IPS-NIHi7 (cell line): ENCODE measurements around the gene COL25A1.
A peak's percentile ranks its signal among the peaks of the same experiment; 100 is the strongest.
"Not testable (repeated sequence)": the region's sequence is repeated elsewhere in the genome, so short reads cannot be mapped to it uniquely, and the experiment has no call there.

Experiments used
- DNase-seq: peaks from one replicate; pipeline ENCODE4 v3.0.0; 2012; ENCODE audit warnings: mixed read lengths; ENCODE audit errors: extremely low spot score

The COL25A1 gene

DNA sequence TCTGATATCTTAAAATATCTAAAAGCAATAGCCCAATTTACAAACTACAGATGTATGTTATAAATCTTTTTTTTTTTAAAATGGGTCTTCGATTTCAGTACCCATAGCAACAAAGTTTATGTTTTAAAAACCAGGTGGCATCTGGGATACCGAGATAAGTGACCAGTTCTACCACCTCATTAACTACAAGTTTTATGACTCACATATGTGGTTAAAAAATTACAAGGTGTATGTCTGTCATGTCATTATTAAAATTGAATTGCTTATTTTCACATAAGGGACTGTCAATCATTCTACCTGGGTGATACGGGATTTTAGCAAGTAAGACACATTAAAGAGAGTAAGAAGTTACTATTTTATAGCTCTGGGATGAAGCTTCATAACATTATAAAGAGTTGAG is 347.6 kb downstream of the COL25A1 start:
- no peak for DNase-seq

DNA sequence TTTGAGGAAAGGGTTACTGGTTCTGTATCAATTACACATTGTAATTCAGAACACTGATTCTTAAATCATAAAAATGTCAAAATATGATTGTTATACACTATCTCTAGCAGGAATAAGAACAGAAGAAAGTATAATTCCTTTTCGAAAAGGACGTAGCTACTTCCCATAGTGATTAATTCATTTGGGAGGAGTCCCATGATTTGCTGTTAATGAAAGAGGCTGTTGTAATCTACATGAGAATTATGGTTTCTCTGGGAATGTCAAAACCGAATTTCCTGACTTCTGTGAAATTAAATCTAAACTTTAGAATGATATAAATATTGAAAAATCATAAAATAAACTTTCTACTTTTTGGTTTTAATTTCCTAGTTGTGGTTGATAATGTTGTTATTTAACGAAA is 348.5 kb downstream of the COL25A1 start:
- DNase-seq: no peak

DNA sequence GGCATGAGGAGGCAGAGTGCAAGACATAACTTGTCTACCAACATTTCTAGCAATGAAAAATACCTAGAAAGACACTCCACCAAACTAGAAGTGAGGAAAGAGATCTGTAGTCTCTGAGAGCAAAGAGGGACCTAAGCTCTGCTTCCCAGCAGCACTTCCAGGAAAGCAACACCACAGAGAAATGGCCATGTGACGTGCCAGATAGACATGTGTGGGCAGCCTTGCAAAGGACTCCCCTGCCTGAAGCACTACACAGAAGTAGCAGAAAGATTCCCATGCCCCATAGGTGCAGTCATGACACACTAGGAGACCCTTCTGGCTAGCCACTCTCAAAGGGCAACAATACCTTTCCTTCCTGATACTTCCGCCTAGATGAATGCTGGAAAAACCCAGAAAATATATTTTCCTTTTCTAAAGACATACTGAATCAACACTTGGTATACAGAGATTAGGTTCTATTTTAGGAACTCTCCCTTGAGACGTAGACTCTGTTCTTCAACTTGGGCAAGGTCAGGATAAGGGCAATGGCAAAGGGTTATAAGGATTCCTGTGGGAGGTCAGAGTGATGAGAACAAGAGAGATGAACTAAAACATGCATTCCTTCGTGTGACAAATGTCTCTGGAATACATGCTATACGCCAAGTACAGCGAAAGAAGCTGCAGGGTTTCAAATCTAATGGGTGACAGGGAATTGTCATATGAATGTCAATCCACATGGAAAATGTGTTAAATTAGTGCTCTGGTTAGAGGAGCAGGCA is 352.1 kb downstream of the COL25A1 start:
- no peak for DNase-seq

DNA sequence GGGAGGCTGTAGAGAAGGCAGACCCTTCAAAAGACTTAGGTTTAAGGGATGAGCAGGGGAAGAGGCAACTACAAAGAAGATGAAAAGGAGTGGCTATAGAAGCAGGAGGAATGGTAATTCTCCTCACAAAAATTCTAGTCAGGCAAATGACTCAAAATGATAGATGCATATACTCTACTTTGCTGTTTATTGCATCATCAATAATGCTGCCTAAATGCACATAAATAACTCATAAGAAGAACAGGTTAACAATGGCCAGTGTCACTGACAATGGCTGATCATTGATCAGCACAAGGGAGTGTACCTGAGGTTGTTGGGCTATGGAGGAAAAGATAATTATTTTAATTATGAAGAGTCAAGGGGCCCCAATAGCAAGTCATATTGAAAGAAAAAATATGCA is 354.9 kb downstream of the COL25A1 start:
- no peak for DNase-seq

DNA sequence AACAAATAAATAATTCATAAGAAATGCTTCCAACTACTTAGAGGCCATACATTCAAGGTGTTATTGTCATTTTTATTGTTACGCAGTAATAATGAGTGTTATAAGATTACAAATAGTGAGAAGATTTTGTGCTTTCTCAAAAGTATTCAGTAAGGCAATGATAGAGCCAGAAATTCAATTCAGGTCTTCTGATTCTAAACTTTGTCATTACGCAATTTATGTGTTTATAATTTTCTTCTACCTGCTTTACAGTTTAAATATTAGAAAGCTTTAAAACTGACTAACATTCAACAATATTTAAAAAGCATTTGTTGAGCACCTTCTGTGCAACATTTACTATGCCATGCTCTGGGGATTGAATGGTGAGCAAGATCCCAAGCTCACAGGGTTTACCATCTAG is 356.2 kb downstream of the COL25A1 start:
- DNase-seq: no peak

DNA sequence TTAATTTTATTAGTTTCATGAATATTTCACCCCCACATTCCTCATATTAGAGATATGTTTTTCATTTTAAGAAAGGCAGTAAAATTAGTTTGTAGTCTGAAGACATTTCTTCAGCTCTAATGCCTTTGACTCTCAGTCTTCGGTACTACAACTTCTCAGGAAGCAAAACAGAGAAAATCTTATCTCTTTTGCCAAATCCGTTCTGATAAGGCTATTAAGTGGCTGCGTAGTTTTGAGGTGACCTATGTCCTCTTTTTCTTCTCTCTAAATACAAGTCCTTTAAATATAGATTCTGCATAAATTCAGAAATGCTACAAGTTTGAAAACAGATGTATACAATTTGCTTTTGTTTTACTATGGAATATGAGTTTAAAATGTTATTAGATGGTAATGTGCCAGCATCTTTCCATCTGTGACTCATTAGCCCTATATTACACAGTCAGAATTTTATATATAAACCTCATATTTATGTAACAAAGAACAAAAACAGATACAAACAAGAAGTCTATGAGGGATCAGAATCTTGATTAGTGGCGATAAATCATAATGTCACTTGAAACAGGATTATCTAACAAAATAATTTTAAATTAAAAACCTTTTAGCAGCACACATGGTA is 358.4 kb downstream of the COL25A1 start:
- DNase-seq: no peak

DNA sequence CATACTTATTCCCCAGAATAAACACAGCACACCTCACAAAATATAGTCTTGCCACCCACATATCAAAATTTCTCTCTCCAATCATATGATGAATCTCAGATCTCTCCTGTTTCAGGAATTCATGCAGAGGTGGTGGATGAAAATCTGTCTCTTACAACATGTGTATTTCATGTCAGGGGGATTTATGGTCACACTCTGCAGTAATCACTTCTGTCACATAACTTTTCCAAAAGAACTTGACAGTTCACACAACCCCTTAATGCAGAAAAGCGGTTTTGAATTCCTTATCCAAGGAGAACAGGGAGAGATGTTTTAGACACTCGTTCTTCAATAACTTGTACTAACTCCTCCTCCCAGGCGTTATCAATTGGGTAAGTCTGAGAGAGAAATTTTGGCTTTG is 359.1 kb downstream of the COL25A1 start:
- no peak for DNase-seq

DNA sequence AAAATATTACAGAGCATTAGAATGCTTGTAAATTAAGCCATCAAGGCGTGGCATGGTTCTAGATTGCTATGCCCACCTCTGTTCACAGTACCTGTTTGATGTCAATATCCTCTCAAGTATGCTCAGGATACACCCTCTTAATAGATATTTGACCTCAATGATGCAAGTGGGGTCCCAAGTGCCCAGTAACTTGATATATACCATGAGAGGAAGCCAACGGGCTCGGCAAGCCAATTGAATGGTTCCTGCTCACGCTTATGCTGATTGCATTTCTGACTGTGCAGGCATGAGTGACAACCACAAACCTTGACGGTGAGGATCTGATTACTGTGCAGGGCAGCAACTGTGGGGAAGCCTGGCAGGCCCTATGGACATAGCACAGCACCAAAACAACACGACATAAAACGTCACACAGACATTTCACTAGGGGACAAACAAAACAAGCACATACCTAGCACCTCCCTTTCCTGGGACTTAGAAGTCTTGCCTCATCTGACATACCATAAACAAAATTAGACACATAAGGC is 360.5 kb downstream of the COL25A1 start:
- no peak for DNase-seq

DNA sequence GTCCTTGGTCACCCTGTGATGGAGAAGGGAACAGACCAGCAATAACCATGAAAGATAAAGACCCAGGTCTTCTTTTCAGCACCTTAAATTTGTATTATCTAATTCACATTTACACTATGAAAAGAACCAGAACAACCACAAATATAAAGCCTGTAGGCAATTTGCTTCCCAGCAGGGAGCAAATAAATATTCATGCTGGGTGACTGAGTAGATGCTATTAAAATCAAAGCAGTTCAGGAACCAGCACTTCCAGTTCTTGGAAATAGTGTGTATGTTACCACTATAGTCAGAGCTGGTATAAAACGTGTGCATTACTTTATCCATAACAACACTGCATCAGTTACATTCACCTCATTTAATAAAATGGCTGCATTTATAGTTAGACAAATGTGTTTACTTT is 361.8 kb downstream of the COL25A1 start:
- no peak for DNase-seq

DNA sequence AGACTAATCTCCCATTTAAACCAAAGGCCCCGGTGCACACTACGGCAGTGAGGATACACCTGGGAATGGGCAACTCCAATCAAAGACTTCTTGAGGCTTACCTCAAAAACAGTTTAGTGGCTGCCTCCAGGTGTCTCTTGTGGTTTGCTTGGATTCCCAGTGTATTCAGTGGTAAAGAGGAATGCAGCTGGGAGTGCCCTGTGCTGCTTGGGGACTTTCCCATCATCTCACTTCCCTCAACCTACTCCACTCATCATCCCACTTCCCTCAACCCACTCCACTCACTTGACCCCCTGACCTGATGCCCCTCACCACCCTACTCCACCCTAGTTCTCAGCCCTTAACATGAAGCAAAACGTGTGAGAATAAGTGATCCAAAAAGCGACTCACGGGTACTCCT is 362.3 kb downstream of the COL25A1 start:
- DNase-seq: peak; percentile 16

DNA sequence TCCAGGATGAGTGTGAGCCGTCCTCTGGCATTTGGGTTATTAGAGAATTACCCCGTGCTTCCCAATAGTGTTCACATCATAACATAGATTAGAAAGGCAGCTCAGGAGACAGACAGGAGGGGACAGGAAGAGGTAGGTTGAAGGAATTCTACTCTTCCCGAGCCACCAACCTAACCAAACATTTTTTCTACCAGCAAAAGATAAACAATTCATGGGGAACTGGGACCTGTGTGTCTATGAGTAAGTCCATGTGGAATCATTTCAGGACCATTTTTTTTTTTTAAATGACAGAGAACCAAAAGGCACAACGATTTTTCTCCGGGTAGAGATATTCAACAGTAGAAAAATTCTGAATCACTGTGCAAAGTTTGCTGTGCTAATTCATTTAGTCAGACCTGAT is 365.4 kb downstream of the COL25A1 start:
- no peak for DNase-seq

DNA sequence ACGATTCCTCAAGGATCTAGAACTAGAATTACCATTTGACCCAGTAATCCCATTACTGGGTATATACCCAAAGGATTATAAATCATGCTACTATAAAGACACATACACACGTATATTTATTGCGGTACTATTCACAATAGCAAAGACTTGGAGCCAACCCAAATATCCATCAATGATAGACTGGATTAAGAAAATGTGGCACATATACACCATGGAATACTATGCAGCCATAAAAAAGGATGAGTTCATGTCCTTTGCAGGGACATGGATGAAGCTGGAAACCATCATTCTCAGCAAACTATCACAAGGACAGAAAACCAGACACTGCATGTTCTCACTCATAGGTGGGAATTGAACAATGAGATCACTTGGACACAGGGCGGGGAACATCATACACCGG is 368.5 kb downstream of the COL25A1 start:
- DNase-seq: not testable (repeated sequence)

DNA sequence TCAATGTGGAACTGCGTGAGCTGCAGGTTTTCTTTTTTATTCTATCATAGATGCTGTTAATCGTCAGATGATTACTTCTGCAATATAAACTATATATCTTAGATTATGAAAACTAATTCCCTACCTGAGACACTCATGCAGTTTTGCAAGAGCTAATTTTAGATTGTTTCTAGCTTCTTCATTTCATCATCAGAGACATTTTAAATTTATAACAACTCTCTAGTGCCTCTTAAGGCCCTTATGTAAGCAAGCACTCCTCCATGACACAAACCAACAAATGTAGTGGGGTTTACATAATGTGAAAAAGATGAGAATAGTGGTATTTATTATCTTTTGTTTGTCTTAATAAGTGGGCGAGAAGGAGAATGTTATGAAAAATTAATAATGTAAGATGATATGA is 369.4 kb downstream of the COL25A1 start:
- DNase-seq: no peak

DNA sequence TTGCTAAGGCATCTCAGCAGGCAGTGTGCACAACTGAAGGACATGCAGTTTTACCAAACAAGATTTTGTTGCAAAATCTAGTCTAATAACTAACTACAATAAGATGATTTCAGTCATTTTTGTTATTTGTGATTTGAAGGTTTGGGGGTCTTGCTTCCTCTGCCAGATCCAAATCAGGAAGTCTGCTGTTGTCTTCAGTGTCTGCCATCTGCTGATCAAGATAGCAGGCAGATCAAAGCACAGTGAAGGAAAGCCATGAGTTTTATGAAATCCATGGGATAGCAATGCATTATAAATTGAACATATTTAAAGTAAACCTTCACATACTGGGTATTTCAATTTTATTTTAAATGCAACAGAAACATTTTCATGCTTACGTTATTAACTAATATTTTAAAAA is 370.5 kb downstream of the COL25A1 start:
- DNase-seq: no peak

DNA sequence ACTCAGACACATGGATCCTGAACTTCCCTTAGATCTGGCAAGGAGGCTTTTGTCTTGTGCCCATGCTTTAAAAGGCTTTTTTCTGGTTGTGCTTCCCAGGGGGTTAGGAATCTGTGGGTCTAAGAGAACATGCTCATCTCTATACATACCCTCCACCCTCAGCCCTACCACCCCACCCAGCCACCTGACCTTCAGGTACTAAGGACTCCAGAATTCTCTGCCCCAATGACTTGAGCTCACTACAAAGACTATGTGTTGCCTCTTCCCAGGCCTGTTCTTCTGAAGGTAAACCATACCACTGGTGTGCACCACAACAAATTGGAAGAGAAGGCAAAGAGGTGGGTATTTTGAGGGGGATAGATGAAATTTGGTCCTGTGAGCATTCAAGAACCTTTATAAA is 372.3 kb downstream of the COL25A1 start:
- no peak for DNase-seq

DNA sequence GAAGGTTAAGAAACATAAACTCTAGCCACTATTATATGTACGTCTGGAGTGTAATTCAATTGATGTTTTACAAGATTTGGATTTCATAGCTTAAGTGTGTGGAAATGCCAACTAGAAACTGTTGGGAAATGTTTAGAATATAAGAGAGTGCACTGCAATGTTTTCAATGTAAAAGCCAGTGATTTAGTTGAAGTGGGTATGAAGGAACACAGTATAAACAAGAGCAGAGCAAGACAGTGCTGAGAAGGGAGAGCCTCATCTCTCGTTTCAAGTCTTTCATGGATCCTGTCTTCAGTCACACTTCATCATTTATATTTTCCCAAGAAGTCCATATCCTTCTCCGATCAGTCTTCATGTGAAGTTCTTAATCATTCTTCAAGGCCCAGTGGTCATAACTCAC is 375.7 kb downstream of the COL25A1 start:
- no peak for DNase-seq

DNA sequence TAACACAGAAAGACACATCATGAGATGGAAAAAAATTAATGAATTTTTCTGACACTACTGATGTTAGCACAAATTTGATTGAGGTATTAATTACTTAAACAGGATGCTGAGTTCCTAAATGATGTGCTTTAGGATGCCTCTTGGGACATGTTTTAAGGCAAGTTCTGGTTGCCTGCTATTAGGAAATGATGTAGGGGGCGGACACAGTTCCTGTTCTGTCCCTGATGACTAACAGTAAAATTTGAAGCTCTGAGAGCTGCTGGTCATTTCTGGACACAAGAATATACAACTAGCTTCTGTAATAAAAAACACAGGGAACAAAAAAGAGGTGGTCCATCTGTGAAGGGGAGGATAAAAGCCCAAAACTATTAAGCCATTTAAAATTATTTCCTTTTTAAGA is 376.4 kb downstream of the COL25A1 start:
- DNase-seq: no peak

DNA sequence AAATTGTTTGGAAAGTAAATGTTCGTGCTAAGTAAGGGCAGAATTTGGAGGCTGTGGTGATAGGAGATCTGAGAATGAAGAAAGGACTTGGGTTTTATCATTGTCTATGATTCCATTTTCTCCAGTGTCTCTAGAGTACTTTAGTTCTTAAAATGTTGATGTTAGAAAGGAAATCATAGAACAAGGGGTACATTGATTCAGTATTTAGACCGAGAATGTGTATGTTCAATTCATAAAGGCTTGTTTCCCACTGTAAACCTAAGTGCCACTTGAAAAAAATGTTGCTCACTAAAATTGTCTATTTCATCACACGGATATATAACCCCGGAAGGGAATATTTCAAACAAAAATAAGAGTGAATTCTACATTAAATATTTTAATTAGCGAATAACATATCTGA is 380.3 kb downstream of the COL25A1 start:
- DNase-seq: no peak

DNA sequence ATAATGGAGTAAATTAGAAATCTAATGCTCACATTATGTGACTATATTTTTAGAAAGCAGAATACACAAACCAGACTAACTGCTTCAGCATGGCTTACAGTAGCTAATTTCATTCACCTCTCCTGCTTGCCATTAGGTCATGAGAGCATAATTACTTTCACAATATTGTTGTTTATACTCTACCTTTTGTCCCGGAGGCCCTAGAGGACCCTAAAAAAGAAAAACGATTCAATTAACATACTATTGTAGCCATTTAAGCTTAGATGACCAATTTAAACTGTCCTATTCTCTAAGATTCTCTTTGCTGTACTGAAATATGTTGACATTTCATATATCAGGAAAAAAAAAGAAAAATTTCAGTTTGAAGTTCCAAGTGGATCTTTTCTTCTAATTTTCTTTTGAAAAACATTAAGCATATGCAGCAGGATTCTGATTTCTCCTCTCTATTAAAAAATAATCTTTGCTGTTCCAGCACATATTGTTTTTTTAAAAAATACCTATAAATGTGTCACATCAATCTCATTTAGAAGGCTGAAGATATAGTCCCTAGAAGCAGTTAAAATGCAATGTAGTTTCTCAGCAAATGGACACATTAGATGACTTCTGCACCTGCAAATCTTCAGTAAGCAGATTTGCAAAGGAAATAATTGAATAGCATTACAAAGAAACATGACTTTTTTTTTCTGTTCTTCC is 381.9 kb downstream of the COL25A1 start:
- DNase-seq: no peak

DNA sequence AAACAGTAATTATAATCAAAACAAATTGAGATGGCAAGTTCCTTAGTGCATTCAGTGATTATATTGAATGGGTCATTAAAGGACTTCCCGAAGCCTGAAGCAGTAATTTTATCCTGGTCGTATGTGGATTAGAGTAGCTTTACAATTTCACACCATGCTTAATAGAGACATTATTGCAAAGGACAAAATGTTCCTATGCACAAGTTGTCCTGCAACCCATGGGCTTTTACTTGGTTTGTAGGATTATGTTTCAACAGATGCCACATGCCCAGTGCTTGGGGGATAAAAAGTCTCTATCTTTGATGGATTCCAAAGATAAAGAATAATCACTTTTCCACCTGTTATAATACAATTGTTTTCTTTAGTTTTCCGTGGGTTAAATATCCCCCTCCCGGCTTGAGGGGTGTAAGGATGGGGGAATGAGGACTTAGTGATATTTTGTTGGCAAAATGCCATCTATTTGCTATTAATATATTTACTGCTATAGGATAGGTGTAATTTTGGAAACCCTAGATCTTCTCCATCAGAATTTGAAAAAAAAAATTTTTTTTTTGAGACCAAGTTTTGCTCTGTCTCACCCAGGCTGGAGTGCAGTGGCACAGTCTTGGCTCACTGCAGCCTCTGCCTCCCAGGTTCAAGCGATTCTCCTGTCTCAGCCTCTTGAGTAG is 383.1 kb downstream of the COL25A1 start:
- no peak for DNase-seq

DNA sequence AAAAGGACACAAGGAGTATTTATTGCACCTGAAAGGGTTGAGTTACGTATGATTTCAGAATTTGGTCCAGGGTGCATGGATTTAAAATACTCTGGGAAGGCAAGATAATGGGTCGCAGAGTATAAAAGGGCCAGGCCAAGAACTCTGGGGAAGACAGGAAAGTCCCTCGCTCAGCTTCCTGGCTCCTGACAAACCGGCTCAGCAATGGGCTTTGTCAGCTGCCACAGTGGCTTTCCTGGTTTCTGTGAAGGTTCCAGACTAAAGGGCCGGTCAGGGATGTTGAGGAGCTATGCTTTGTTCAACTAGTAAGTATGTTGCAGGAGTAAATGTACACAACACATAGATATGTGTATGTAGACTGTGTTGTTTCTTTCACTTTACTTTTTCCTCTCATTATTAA is 385.2 kb downstream of the COL25A1 start:
- no peak for DNase-seq

DNA sequence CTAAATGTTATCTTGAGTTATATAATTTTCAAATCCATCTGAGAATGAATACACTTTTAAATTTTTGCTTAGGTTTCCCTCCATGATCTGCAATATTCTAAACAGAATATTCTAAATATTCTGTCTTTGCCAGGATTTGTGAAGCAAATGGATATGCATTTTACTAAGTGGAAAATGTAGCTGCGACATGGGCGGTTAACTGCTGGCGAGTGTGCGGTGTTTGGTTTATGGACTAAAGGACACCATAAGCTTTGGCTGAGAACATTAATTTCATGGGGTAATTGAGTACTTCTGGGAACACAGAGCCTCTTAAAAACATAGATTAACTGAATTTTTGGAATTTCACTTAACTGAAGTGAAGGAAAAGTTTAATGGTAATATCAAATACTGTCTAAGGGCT is 385.8 kb downstream of the COL25A1 start:
- DNase-seq: no peak
